HFFc6 (cell line): ENCODE measurements around the gene OMA1. TPM values are rescaled to one million over a fixed set of nuclear protein-coding genes. Genes with fewer than 3 reads are reported as not detected.
"Not testable (repeated sequence)": the region's sequence is repeated elsewhere in the genome, so short reads cannot be mapped to it uniquely, and the experiment has no call there.

Experiments used
- DNase-seq: peaks from one replicate; pipeline ENCODE4 v3.0.0-alpha.2; 2018
- H3K27ac Mint-ChIP-seq: 2 replicates; pipeline ENCODE4 v1.8.0; 2020; ENCODE audit warnings: mild to moderate bottlenecking, mixed read lengths
- H3K27me3 Mint-ChIP-seq: 2 replicates; pipeline ENCODE4 v1.8.0; 2021; ENCODE audit warnings: mild to moderate bottlenecking, moderate library complexity, mixed read lengths; ENCODE audit not compliant: insufficient read depth
- H3K36me3 Mint-ChIP-seq: 2 replicates; pipeline ENCODE4 v1.8.0; 2021; ENCODE audit warnings: low read depth, mixed read lengths
- H3K4me1 Mint-ChIP-seq: 2 replicates; pipeline ENCODE4 v1.8.0; 2020; ENCODE audit warnings: low read depth, mixed read lengths
- H3K4me3 Mint-ChIP-seq: 2 replicates; pipeline ENCODE4 v1.8.0; 2020; ENCODE audit warnings: mild to moderate bottlenecking, moderate library complexity, mixed read lengths
- H3K9me3 Mint-ChIP-seq: 2 replicates; pipeline ENCODE4 v1.8.0; 2020; ENCODE audit warnings: mild to moderate bottlenecking, mixed read lengths
- CTCF ChIP-seq: fragments of 200-600 bp; sonication (generic); IDR thresholded peaks from 2 replicates; pipeline ENCODE4 v1.5.0; 2021; ENCODE audit warnings: antibody characterized with exemption, mild to moderate bottlenecking
- total RNA-seq, 6 experiments: library from RNA; stranded (reverse); fragmentation: NEBNext Ultra II Directional; extraction: Animal tissue kit (Norgen Biotek cat#: 25700); gene quantifications; 2 replicates in 1 of 6; 3 replicates in 5 of 6; pipeline ENCODE4 v1.2.3, GENCODE V29; 2021

The OMA1 gene
- total RNA-seq, 6 experiments from 2014 or later, result 10.5 to 14.8 (median 13.1) TPM

GRCh38 chr1:58584082-58584895 is 37.8 kb upstream of the OMA1 start:
- peaks cover 5% of the 10 kb centered on the region; the same call in 1 of the 2 replicates for H3K36me3 Mint-ChIP-seq
- H3K9me3 Mint-ChIP-seq, result no peaks in the 10 kb centered on the region
- no peak for TF ChIP-seq CTCF
- H3K4me3 Mint-ChIP-seq, result peak overlapping the region; percentile 82
- H3K27me3 Mint-ChIP-seq, result peaks cover 2% of the 10 kb centered on the region; the same call in 1 of the 2 replicates
- peak overlapping the region; percentile 97 for H3K27ac Mint-ChIP-seq
- peak; percentile 91 for DNase-seq
- H3K4me1 Mint-ChIP-seq, result peaks cover 63% of the 10 kb centered on the region

- H3K4me1 Mint-ChIP-seq, result peaks cover 65% of the 10 kb centered on the region
- peaks cover 8% of the 10 kb centered on the region; the same call in 1 of the 2 replicates for H3K36me3 Mint-ChIP-seq
- H3K4me3 Mint-ChIP-seq, result peak overlapping the region; percentile 82; the same call in 1 of the 2 replicates
- no peak for DNase-seq
- peak overlapping the region; percentile 97 for H3K27ac Mint-ChIP-seq
- peaks cover 2% of the 10 kb centered on the region; the same call in 1 of the 2 replicates for H3K27me3 Mint-ChIP-seq
- TF ChIP-seq CTCF, result no peak
- no peaks in the 10 kb centered on the region for H3K9me3 Mint-ChIP-seq
Observed at GRCh38 chr1:58583496-58583895, 37.0 kb upstream of the OMA1 start.

- Mint-ChIP-seq H3K4me1 (peaks cover 75% of the 10 kb centered on the region), H3K27me3 (peaks cover 12% of the 10 kb centered on the region; the same call in 1 of the 2 replicates), H3K36me3 (peaks cover 12% of the 10 kb centered on the region)
- H3K9me3 Mint-ChIP-seq, H3K27ac Mint-ChIP-seq, H3K4me3 Mint-ChIP-seq, DNase-seq: not testable (repeated sequence)
Observed at GRCh38 chr1:58582143-58582542, 35.6 kb upstream of the OMA1 start.

GRCh38 chr1:58581641-58582040 is 35.1 kb upstream of the OMA1 start:
- Mint-ChIP-seq H3K27me3 (peaks cover 14% of the 10 kb centered on the region; the same call in 1 of the 2 replicates), H3K27ac (no peak overlapping the region), H3K36me3 (peaks cover 12% of the 10 kb centered on the region), H3K4me1 (peaks cover 70% of the 10 kb centered on the region), H3K4me3 (no peak overlapping the region), H3K9me3 (no peaks in the 10 kb centered on the region)
- no peak for TF ChIP-seq CTCF
- DNase-seq, result no peak

GRCh38 chr1:58580186-58580585 is 33.7 kb upstream of the OMA1 start:
- Mint-ChIP-seq H3K27me3 (peaks cover 27% of the 10 kb centered on the region), H3K27ac (no peak overlapping the region), H3K36me3 (peaks cover 12% of the 10 kb centered on the region), H3K4me1 (peaks cover 66% of the 10 kb centered on the region), H3K4me3 (no peak overlapping the region), H3K9me3 (no peaks in the 10 kb centered on the region)
- no peak for DNase-seq
- no peak for TF ChIP-seq CTCF

GRCh38 chr1:58577654-58578030 is 31.1 kb upstream of the OMA1 start:
- DNase-seq, result no peak
- peak overlapping the region; percentile 60; the same call in 1 of the 2 replicates for H3K27ac Mint-ChIP-seq
- H3K27me3 Mint-ChIP-seq, result peaks cover 35% of the 10 kb centered on the region
- no peaks in the 10 kb centered on the region for H3K9me3 Mint-ChIP-seq
- peaks cover 50% of the 10 kb centered on the region for H3K4me1 Mint-ChIP-seq
- peaks cover 12% of the 10 kb centered on the region for H3K36me3 Mint-ChIP-seq
- no peak for TF ChIP-seq CTCF
- peak overlapping the region; percentile 81; the same call in 1 of the 2 replicates for H3K4me3 Mint-ChIP-seq
